Kidney (tissue), 14 donors: Measurements from ENCODE around the gene ST3GAL3. TPM values are rescaled to one million over a fixed set of nuclear protein-coding genes. Genes with fewer than 3 reads are reported as not detected.
A peak's percentile ranks its signal among the peaks of the same experiment; 100 is the strongest.

Source experiments
- DNase-seq, 5 donors: peaks; one replicate each; pipeline ENCODE4 v3.0.0-alpha.2; 2013 to 2020
- FAIRE-seq: peaks from 2 replicates; lab custom pipeline; 2012; peaks lifted over from hg19 to GRCh38; lab: Jason Lieb, UNC
- H3K27ac ChIP-seq, 2 donors: one replicate each; pipeline ENCODE4 v1.7.0; 2013; ENCODE audit warnings: low read depth in 2 of 2, low read length in 2 of 2, inconsistent platforms in 1 of 2
- H3K27me3 ChIP-seq: one replicate; pipeline ENCODE4 v1.7.1; 2013; ENCODE audit warnings: low read length, inconsistent platforms; ENCODE audit not compliant: control insufficient read depth, insufficient read depth
- H3K36me3 ChIP-seq, 3 donors: one replicate each; pipeline versions ENCODE4 v1.7.0 to v1.7.1; 2013; ENCODE audit warnings: low read length in 3 of 3, control low read depth in 1 of 3, inconsistent platforms in 1 of 3; ENCODE audit not compliant: insufficient read depth in 3 of 3, control insufficient read depth in 2 of 3
- H3K4me1 ChIP-seq, 3 donors: one replicate each; pipeline versions ENCODE4 v1.7.0 to v1.7.1; 2013; ENCODE audit warnings: low read length in 3 of 3, inconsistent platforms in 1 of 3, low read depth in 1 of 3; ENCODE audit not compliant: control insufficient read depth in 2 of 3, insufficient read depth in 2 of 3
- H3K4me3 ChIP-seq, 3 donors: one replicate each; pipeline versions ENCODE4 v1.7.0 to v1.8.1; 2013; ENCODE audit warnings: low read length in 3 of 3, control low read depth in 1 of 3, inconsistent platforms in 1 of 3
- H3K9ac ChIP-seq, 3 donors: one replicate each; pipeline versions ENCODE4 v1.7.0 to v1.7.1; 2013; ENCODE audit warnings: low read length in 3 of 3, control low read depth in 1 of 3, inconsistent platforms in 1 of 3
- H3K9me3 ChIP-seq, 3 donors: one replicate each; pipeline versions ENCODE4 v1.7.0 to v1.7.1; 2013; ENCODE audit warnings: low read length in 3 of 3, control low read depth in 1 of 3, inconsistent platforms in 1 of 3; ENCODE audit not compliant: control insufficient read depth in 2 of 3, insufficient read depth in 1 of 3
- CTCF ChIP-seq: IDR thresholded peaks from 3 replicates; pipeline ENCODE4 v1.5.1; 2012; ENCODE audit warnings: mild to moderate bottlenecking, moderate library complexity, borderline replicate concordance; ENCODE audit not compliant: insufficient read depth; ENCODE audit errors: extremely low read depth
- intact Hi-C: fragments of 100-400 bp; cut with DNase I; formaldehyde crosslinking; loops from one replicate; pipeline ENCODE4 v1.11.1; 2022
- polyA plus RNA-seq: library from polyadenylated mRNA; stranded (reverse); fragments of 350-450 nt; fragmentation: Illumina TruSeq; extraction: RNeasy Lipid Tissue Mini Kit (QIAGEN cat#74804); gene quantifications from one replicate; pipeline ENCODE4 v1.2.3, GENCODE V29; 2014; ENCODE audit warnings: low read depth, low replicate concordance; ENCODE audit not compliant: insufficient read depth
- total RNA-seq: library from RNA; stranded (reverse); fragmentation: NEBNext Ultra II Directional; extraction: Animal tissue kit (Norgen Biotek cat#: 25700); gene quantifications from one replicate; pipeline ENCODE4 v1.2.1, GENCODE V29; 2021
- donor health status: control.
- donor health status: control.
- donor health status: control.
- donor health status: control.
- donor health status: control.
- donor health status: DM: yes; HTN: yes; CAD: no.
- donor health status: Normal renal cell carcinoma (clear cell type).

Gene ST3GAL3
- total and polyA plus RNA-seq, 2 donors from 2014 or later = 15.3 to 21.3 TPM

GRCh38 chr1:43867976-43868740, 160.8 kb downstream of the ST3GAL3 start:
- Histone ChIP-seq H3K27ac (peak overlapping the region; percentile 43 to 48), H3K36me3 (no peaks in the 10 kb centered on the region), H3K4me3 (no peak overlapping the region), H3K27me3 (no peaks in the 10 kb centered on the region), H3K9me3 (no peaks in the 10 kb centered on the region), H3K4me1 (peaks cover 0 to 3% (median 2%) of the 10 kb centered on the region in 3 donors), H3K9ac (no peak overlapping the region)
- FAIRE-seq (peak; percentile 6), DNase-seq (no peak)
- TF ChIP-seq CTCF = no peak
- intact Hi-C loops = no loop called here

GRCh38 chr1:43868741-43869067, 161.4 kb downstream of the ST3GAL3 start:
- H3K27me3 ChIP-seq = no peaks in the 10 kb centered on the region
- no peaks in the 10 kb centered on the region for H3K9me3 ChIP-seq
- peaks cover 0 to 3% (median 2%) of the 10 kb centered on the region in 3 donors for H3K4me1 ChIP-seq
- no peaks in the 10 kb centered on the region for H3K36me3 ChIP-seq
- DNase-seq = peak in 2 of 5 donors; percentile 25 to 71
- H3K9ac ChIP-seq = no peak overlapping the region
- intact Hi-C loops = no loop called here
- H3K27ac ChIP-seq = no peak overlapping the region
- H3K4me3 ChIP-seq = no peak overlapping the region
- FAIRE-seq = no peak
- no peak for TF ChIP-seq CTCF

GRCh38 chr1:43870306-43870705, 163.0 kb downstream of the ST3GAL3 start:
- no peaks in the 10 kb centered on the region for H3K9me3 ChIP-seq
- no peak for DNase-seq
- H3K36me3 ChIP-seq = no peaks in the 10 kb centered on the region
- intact Hi-C loops = no loop called here
- no peaks in the 10 kb centered on the region for H3K27me3 ChIP-seq
- no peak for FAIRE-seq
- no peak overlapping the region for H3K4me3 ChIP-seq
- no peak for TF ChIP-seq CTCF
- no peak overlapping the region for H3K27ac ChIP-seq
- peaks cover 0 to 3% (median 2%) of the 10 kb centered on the region in 3 donors for H3K4me1 ChIP-seq
- H3K9ac ChIP-seq = no peak overlapping the region
